ENCODE measurements around the gene PKDCC. TPM values are rescaled to one million over a fixed set of nuclear protein-coding genes. Genes with fewer than 3 reads are reported as not detected.

PKDCC gene
- total and polyA plus RNA-seq, 2 of the 13 experiments (the other 11 are each of a cell fraction or from before 2014, with no cell fraction given): 52.6 to 58.8 TPM

DNA sequence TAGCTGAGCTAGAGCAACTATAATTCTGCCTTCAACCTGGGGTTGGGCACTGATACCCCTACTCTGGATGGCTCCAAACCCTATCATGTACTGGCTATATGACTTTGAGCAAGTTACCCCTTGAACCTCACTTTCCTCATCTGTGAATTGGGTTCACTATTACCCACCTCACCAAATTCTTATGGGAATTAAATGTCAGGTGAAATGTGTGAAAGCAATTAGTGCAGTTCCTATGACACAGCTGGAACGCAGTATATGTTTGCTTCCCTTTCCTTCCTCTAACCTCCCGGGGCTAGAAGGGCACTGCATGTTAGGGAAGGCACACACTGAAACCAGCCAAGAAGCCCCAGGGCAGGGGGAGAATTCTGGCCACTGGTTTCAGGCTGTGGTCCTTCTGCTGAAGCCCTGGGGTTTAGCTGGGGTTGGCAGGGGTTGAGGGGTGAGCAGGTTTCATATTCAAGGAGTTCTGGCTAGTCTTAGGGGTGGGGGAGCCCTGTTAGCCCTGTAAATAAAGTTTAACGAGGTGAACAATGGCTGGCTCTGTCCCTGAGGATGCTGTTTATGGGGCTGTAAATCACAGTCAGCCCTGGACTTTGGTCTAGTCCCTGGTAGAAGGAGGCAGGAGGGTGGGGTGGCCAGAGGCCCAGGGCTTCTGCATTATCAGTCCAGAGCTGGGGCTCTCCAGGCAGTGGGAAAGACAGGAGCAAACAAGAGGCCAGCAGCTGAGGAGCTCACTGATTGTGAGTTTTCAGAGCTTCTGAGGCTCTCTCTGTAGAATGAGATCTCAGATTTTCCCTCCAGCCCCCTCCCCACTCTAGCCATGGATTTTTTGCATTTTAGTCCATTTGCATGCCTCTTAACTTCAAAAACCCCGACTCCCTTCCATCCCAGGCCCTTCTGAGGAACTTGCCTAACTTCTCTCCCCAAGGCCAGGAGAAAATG, 8.0 kb downstream of the PKDCC start (continued):
- TF ChIP-seq, protein P1, sequence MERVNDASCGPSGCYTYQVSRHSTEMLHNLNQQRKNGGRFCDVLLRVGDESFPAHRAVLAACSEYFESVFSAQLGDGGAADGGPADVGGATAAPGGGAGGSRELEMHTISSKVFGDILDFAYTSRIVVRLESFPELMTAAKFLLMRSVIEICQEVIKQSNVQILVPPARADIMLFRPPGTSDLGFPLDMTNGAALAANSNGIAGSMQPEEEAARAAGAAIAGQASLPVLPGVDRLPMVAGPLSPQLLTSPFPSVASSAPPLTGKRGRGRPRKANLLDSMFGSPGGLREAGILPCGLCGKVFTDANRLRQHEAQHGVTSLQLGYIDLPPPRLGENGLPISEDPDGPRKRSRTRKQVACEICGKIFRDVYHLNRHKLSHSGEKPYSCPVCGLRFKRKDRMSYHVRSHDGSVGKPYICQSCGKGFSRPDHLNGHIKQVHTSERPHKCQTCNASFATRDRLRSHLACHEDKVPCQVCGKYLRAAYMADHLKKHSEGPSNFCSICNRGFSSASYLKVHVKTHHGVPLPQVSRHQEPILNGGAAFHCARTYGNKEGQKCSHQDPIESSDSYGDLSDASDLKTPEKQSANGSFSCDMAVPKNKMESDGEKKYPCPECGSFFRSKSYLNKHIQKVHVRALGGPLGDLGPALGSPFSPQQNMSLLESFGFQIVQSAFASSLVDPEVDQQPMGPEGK (CRISPR knock-in tag; IDR thresholded peaks at IDR 0.05): peak; percentile 98
- TF ChIP-seq ZNF550 (CRISPR knock-in tag; IDR thresholded peaks at IDR 0.05; ENCODE audit: borderline replicate concordance) (no peak), SP140L (CRISPR knock-in tag; IDR thresholded peaks at IDR 0.05; ENCODE audit: borderline replicate concordance) (no peak), GATAD2A (CRISPR knock-in tag; IDR thresholded peaks at IDR 0.05) (peak; percentile 97), SIN3A (IDR thresholded peaks at IDR 0.05; ENCODE audit: borderline replicate concordance, low read depth, low read length) (peak; percentile 51; the same call in 1 of the 2 replicates), SCMH1 (CRISPR knock-in tag; IDR thresholded peaks at IDR 0.05; ENCODE audit: borderline replicate concordance) (no peak), FOXM1 (CRISPR knock-in tag; IDR thresholded peaks at IDR 0.05) (no peak), HDAC1 (CRISPR knock-in tag; IDR thresholded peaks at IDR 0.05) (peak; percentile 97), KAT8 (CRISPR knock-in tag; IDR thresholded peaks at IDR 0.05) (peak; percentile 60; the same call in 1 of the 2 replicates), REL (CRISPR knock-in tag; conservative IDR thresholded peaks at IDR 0.05) (no peak), SMARCC2 (IDR thresholded peaks at IDR 0.05) (no peak), ZNF558 (CRISPR knock-in tag; IDR thresholded peaks at IDR 0.05; ENCODE audit: borderline replicate concordance) (no peak)
- TF ChIP-seq, protein P2, sequence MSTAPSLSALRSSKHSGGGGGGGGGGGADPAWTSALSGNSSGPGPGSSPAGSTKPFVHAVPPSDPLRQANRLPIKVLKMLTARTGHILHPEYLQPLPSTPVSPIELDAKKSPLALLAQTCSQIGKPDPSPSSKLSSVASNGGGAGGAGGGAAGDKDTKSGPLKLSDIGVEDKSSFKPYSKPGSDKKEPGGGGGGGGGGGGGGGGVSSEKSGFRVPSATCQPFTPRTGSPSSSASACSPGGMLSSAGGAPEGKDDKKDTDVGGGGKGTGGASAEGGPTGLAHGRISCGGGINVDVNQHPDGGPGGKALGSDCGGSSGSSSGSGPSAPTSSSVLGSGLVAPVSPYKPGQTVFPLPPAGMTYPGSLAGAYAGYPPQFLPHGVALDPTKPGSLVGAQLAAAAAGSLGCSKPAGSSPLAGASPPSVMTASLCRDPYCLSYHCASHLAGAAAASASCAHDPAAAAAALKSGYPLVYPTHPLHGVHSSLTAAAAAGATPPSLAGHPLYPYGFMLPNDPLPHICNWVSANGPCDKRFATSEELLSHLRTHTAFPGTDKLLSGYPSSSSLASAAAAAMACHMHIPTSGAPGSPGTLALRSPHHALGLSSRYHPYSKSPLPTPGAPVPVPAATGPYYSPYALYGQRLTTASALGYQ (CRISPR knock-in tag; IDR thresholded peaks at IDR 0.05): peak; percentile 93
- TF ChIP-seq, protein P3, sequence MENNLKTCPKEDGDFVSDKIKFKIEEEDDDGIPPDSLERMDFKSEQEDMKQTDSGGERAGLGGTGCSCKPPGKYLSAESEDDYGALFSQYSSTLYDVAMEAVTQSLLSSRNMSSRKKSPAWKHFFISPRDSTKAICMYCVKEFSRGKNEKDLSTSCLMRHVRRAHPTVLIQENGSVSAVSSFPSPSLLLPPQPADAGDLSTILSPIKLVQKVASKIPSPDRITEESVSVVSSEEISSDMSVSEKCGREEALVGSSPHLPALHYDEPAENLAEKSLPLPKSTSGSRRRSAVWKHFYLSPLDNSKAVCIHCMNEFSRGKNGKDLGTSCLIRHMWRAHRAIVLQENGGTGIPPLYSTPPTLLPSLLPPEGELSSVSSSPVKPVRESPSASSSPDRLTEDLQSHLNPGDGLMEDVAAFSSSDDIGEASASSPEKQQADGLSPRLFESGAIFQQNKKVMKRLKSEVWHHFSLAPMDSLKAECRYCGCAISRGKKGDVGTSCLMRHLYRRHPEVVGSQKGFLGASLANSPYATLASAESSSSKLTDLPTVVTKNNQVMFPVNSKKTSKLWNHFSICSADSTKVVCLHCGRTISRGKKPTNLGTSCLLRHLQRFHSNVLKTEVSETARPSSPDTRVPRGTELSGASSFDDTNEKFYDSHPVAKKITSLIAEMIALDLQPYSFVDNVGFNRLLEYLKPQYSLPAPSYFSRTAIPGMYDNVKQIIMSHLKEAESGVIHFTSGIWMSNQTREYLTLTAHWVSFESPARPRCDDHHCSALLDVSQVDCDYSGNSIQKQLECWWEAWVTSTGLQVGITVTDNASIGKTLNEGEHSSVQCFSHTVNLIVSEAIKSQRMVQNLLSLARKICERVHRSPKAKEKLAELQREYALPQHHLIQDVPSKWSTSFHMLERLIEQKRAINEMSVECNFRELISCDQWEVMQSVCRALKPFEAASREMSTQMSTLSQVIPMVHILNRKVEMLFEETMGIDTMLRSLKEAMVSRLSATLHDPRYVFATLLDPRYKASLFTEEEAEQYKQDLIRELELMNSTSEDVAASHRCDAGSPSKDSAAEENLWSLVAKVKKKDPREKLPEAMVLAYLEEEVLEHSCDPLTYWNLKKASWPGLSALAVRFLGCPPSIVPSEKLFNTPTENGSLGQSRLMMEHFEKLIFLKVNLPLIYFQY (CRISPR knock-in tag; IDR thresholded peaks at IDR 0.05; ENCODE audit: borderline replicate concordance): no peak; the same call in 1 of the 2 replicates
- TF ChIP-seq, protein P4, sequence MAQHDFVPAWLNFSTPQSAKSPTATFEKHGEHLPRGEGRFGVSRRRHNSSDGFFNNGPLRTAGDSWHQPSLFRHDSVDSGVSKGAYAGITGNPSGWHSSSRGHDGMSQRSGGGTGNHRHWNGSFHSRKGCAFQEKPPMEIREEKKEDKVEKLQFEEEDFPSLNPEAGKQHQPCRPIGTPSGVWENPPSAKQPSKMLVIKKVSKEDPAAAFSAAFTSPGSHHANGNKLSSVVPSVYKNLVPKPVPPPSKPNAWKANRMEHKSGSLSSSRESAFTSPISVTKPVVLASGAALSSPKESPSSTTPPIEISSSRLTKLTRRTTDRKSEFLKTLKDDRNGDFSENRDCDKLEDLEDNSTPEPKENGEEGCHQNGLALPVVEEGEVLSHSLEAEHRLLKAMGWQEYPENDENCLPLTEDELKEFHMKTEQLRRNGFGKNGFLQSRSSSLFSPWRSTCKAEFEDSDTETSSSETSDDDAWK (CRISPR knock-in tag; IDR thresholded peaks at IDR 0.05): no peak
- TF ChIP-seq, protein P5, sequence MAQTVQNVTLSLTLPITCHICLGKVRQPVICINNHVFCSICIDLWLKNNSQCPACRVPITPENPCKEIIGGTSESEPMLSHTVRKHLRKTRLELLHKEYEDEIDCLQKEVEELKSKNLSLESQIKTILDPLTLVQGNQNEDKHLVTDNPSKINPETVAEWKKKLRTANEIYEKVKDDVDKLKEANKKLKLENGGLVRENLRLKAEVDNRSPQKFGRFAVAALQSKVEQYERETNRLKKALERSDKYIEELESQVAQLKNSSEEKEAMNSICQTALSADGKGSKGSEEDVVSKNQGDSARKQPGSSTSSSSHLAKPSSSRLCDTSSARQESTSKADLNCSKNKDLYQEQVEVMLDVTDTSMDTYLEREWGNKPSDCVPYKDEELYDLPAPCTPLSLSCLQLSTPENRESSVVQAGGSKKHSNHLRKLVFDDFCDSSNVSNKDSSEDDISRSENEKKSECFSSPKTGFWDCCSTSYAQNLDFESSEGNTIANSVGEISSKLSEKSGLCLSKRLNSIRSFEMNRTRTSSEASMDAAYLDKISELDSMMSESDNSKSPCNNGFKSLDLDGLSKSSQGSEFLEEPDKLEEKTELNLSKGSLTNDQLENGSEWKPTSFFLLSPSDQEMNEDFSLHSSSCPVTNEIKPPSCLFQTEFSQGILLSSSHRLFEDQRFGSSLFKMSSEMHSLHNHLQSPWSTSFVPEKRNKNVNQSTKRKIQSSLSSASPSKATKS (CRISPR knock-in tag; IDR thresholded peaks at IDR 0.05): no peak

All from HepG2 (cell line).